Stomach (tissue), 4 donors: ENCODE results near the gene TEKT2.

Experiments used
- POLR2A ChIP-seq, 4 donors: fragments of 450-650 bp; IDR thresholded peaks; one replicate each; pipeline ENCODE4 v1.6.1; 2016; ENCODE audit warnings: antibody characterized with exemption in 4 of 4, control low read depth in 2 of 4, mild to moderate bottlenecking in 1 of 4, moderate library complexity in 1 of 4
- POLR2AphosphoS5 ChIP-seq, 3 donors: sonication (generic); formaldehyde crosslinking; IDR thresholded peaks; one replicate each; pipeline ENCODE4 v1.6.1; 2016; ENCODE audit warnings: antibody characterized with exemption in 3 of 3
- TF ChIP-seq, protein P1 (sequence below), 7 experiments: fragments of 450-650 bp in 4 of 7; fragments of 200-600 bp in 3 of 7; sonication (generic) in 3 of 7; IDR thresholded peaks; one replicate each; pipeline ENCODE4 v1.5.1; 2016 to 2019; ENCODE audit warnings: antibody characterized with exemption in 7 of 7, control low read depth in 2 of 7, mild to moderate bottlenecking in 1 of 7

DNA sequence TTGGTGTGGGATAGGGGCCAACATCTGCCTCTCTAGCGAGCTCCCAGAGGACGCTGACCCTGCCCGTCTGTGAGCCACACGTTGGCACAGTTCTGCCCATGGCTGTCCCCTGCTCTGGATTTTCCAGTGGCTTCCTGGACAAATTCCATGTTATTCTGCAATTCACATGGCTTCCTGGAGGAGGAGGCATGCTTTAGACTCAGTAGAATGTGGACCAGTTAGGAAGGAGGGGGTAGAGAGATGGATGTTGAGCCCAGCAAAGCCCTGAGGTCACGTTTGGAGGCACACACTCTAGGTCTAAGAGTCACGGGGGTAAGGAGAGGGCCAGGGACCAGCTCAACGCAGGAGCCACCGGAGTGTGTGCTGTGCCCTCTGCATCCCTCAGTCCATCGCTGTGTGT, 28.9 kb downstream of the TEKT2 start:
- TF ChIP-seq POLR2A (IDR thresholded peaks at IDR 0.05), result no peak
- TF ChIP-seq POLR2AphosphoS5 (IDR thresholded peaks at IDR 0.05), result no peak
- TF ChIP-seq, protein P1, sequence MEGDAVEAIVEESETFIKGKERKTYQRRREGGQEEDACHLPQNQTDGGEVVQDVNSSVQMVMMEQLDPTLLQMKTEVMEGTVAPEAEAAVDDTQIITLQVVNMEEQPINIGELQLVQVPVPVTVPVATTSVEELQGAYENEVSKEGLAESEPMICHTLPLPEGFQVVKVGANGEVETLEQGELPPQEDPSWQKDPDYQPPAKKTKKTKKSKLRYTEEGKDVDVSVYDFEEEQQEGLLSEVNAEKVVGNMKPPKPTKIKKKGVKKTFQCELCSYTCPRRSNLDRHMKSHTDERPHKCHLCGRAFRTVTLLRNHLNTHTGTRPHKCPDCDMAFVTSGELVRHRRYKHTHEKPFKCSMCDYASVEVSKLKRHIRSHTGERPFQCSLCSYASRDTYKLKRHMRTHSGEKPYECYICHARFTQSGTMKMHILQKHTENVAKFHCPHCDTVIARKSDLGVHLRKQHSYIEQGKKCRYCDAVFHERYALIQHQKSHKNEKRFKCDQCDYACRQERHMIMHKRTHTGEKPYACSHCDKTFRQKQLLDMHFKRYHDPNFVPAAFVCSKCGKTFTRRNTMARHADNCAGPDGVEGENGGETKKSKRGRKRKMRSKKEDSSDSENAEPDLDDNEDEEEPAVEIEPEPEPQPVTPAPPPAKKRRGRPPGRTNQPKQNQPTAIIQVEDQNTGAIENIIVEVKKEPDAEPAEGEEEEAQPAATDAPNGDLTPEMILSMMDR (IDR thresholded peaks at IDR 0.05), result no peak
